GM23338 (cell line): ENCODE measurements around the gene MYRF. TPM values are rescaled to one million over a fixed set of nuclear protein-coding genes. Genes with fewer than 3 reads are reported as not detected.

Experiments
- ATAC-seq: fragments of 200-7000 bp; cut with Tn5 transposase; 3 replicates; pipeline ENCODE4 v1.9.1; 2020
- DNase-seq: peaks from one replicate; pipeline ENCODE4 v3.0.0-alpha.2; 2015; ENCODE audit warnings: low spot score
- H2AFZ ChIP-seq: fragments of 200-600 bp; sonication (generic); 2 replicates; pipeline ENCODE4 v1.8.0; 2016; ENCODE audit warnings: antibody characterized with exemption, mild to moderate bottlenecking, moderate library complexity
- H3F3A ChIP-seq: fragments of 200-600 bp; sonication (generic); replicated peaks from 2 replicates; pipeline ENCODE4 v1.8.0; 2017; ENCODE audit warnings: antibody characterized with exemption, mixed run types, low read depth
- H3K27ac ChIP-seq: fragments of 200-600 bp; sonication (generic); 2 replicates; pipeline ENCODE4 v1.6.1; 2016; ENCODE audit warnings: low read depth
- H3K27me3 ChIP-seq: fragments of 200-600 bp; sonication (generic); 2 replicates; pipeline ENCODE4 v1.8.0; 2016; ENCODE audit warnings: mild to moderate bottlenecking, mixed run types, moderate library complexity; ENCODE audit not compliant: insufficient read depth
- H3K36me3 ChIP-seq: fragments of 200-600 bp; sonication (generic); 2 replicates; pipeline ENCODE4 v1.8.0; 2016; ENCODE audit warnings: mild to moderate bottlenecking; ENCODE audit not compliant: insufficient read depth
- H3K4me1 ChIP-seq: fragments of 200-600 bp; sonication (generic); 2 replicates; pipeline ENCODE4 v1.8.0; 2016; ENCODE audit warnings: mild to moderate bottlenecking, moderate library complexity; ENCODE audit not compliant: insufficient read depth
- H3K4me2 ChIP-seq: fragments of 200-600 bp; sonication (generic); 2 replicates; pipeline ENCODE4 v1.7.1; 2017; ENCODE audit warnings: mixed run types
- H3K4me3 ChIP-seq: fragments of 200-600 bp; sonication (generic); 2 replicates; pipeline ENCODE4 v1.6.1; 2016; ENCODE audit warnings: mixed run types
- H3K79me2 ChIP-seq: fragments of 200-600 bp; sonication (generic); replicated peaks from 2 replicates; pipeline ENCODE4 v1.8.0; 2017; ENCODE audit warnings: mild to moderate bottlenecking; ENCODE audit not compliant: insufficient read depth
- H3K9me2 ChIP-seq: fragments of 200-600 bp; sonication (generic); 2 replicates; pipeline ENCODE4 v1.8.0; 2017; ENCODE audit not compliant: insufficient read depth
- H4K20me1 ChIP-seq: fragments of 200-600 bp; sonication (generic); replicated peaks from 2 replicates; pipeline ENCODE4 v1.8.0; 2017; ENCODE audit warnings: mild to moderate bottlenecking; ENCODE audit not compliant: insufficient read depth
- H3K27ac Mint-ChIP-seq: 2 replicates; pipeline ENCODE4 v1.8.0; 2020; ENCODE audit warnings: inconsistent platforms, mild to moderate bottlenecking, moderate library complexity, mixed read lengths
- H3K27me3 Mint-ChIP-seq: 3 replicates; pipeline ENCODE4 v1.8.0; 2022; ENCODE audit warnings: low read depth, mild to moderate bottlenecking, moderate library complexity, mixed read lengths, inconsistent platforms; ENCODE audit not compliant: insufficient read depth, poor library complexity
- H3K36me3 Mint-ChIP-seq: 3 replicates; pipeline ENCODE4 v1.8.0; 2021; ENCODE audit warnings: low read depth, mild to moderate bottlenecking, inconsistent platforms, moderate library complexity, mixed read lengths
- H3K4me1 Mint-ChIP-seq: 3 replicates; pipeline ENCODE4 v1.8.0; 2020; ENCODE audit warnings: mild to moderate bottlenecking, inconsistent platforms, mixed read lengths
- H3K4me3 Mint-ChIP-seq: 3 replicates; pipeline ENCODE4 v1.8.0; 2021; ENCODE audit warnings: moderate library complexity, mild to moderate bottlenecking, inconsistent platforms, mixed read lengths
- H3K9me3 Mint-ChIP-seq: 3 replicates; pipeline ENCODE4 v1.8.0; 2020; ENCODE audit warnings: moderate library complexity, mild to moderate bottlenecking, inconsistent platforms, mixed read lengths
- CREB1 ChIP-seq: fragments of 250-450 bp; sonication (Bioruptor Pico); IDR thresholded peaks from 2 replicates; pipeline ENCODE4 v1.5.0; 2020; ENCODE audit warnings: low read depth, mild to moderate bottlenecking, moderate library complexity
- ETS1 ChIP-seq: IDR thresholded peaks from 2 replicates; pipeline ENCODE4 v1.6.1; 2016; ENCODE audit warnings: antibody characterized with exemption
- EZH2 ChIP-seq: fragments of 200-600 bp; sonication (generic); IDR thresholded peaks from one replicate; pipeline ENCODE4 v1.8.0; 2017; ENCODE audit warnings: antibody characterized with exemption, mild to moderate bottlenecking, low read depth; ENCODE audit not compliant: unreplicated experiment
- EZH2phosphoT487 ChIP-seq: fragments of 200-600 bp; sonication (generic); IDR thresholded peaks from one replicate; pipeline ENCODE4 v1.8.1; 2018; ENCODE audit warnings: antibody characterized with exemption; ENCODE audit not compliant: unreplicated experiment
- NANOG ChIP-seq: IDR thresholded peaks from 2 replicates; pipeline ENCODE4 v1.6.1; 2016; ENCODE audit warnings: antibody characterized with exemption, borderline replicate concordance
- POLR2AphosphoS5 ChIP-seq: IDR thresholded peaks from 2 replicates; pipeline ENCODE4 v1.6.1; 2016; ENCODE audit warnings: antibody characterized with exemption, low read depth
- STAT1 ChIP-seq: IDR thresholded peaks from one replicate; pipeline ENCODE4 v1.6.1; 2016; ENCODE audit warnings: antibody characterized with exemption; ENCODE audit not compliant: unreplicated experiment
- ZNF114 ChIP-seq: fragments of 250-450 bp; sonication (Bioruptor Pico); IDR thresholded peaks from 2 replicates; pipeline ENCODE4 v1.5.0; 2020; ENCODE audit warnings: mild to moderate bottlenecking, moderate library complexity
- polyA plus RNA-seq: library from polyadenylated mRNA; unstranded; fragments of >200 nt; fragmentation: Nextera tagmentation; extraction: Ambion mirVana; gene quantifications from 2 replicates; pipeline ENCODE4 v1.2.1, GENCODE V29; 2016
- total RNA-seq: library from RNA; depleted of rRNA; stranded (reverse); fragments of >200 nt; shearing (Covaris generic); gene quantifications from 2 replicates; pipeline ENCODE4 v1.2.3, GENCODE V29; 2014
- TF ChIP-seq, protein P1 (sequence below), 2 experiments: fragments of 200-600 bp in 1 of 2; sonication (generic) in 1 of 2; conservative IDR thresholded peaks; 2 replicates each; pipeline versions ENCODE4 v1.5.1 to v1.6.1; 2016 to 2017; ENCODE audit warnings: antibody characterized with exemption in 2 of 2, low read depth in 2 of 2, mild to moderate bottlenecking in 2 of 2, moderate library complexity in 1 of 2
- TF ChIP-seq, protein P2 (sequence below): fragments of 250-450 bp; sonication (Bioruptor Pico); IDR thresholded peaks from 2 replicates; pipeline ENCODE4 v1.5.0; 2020; ENCODE audit warnings: mild to moderate bottlenecking, moderate library complexity

MYRF gene
- total and polyA plus RNA-seq, 2 experiments from 2014 or later: 1.9 to 5.5 TPM

DNA sequence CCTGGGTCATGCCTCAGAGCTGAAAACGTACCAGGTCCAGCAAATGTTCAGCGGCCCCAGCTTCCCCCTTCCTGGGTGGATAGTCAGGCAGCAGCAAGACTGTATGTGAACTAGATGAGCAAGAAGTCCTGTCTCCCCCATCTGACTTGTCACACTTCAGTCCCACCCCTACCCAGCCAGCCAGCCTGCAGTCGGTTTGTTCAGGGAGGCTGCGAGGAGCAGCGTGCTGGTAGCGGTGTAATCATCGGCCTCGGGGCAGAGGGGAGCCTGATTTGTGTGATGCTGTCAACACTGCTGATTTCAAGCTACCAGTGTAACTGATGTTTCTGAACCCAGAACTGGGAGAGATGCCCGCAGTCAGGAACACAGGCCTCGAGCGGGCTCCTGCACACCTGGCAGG lies 30.4 kb downstream of the MYRF start:
- Histone ChIP-seq H3F3A (0 out of 2 replicates have a peak, but pooled peaks cover 2% of the 10 kb centered on the region), H3K4me1 (no peaks in the 10 kb centered on the region), H3K27me3 (no peaks in the 10 kb centered on the region), H4K20me1 (peaks cover 10% of the 10 kb centered on the region), H3K79me2 (no peaks in the 10 kb centered on the region), H2AFZ (no peak overlapping the region), H3K27ac (no peak overlapping the region), H3K36me3 (peaks cover 11% of the 10 kb centered on the region), H3K4me2 (no peak overlapping the region), H3K9me2 (no peaks in the 10 kb centered on the region), H3K4me3 (no peak overlapping the region)
- Mint-ChIP-seq H3K27me3 (peaks cover 20% of the 10 kb centered on the region), H3K27ac (no peak overlapping the region), H3K4me1 (peaks cover 7% of the 10 kb centered on the region; the same call in 2 of the 3 replicates), H3K9me3 (0 out of 3 replicates have a peak, but pooled peaks cover 2% of the 10 kb centered on the region), H3K36me3 (peaks cover 27% of the 10 kb centered on the region), H3K4me3 (no peak overlapping the region)
- no peak for ATAC-seq
- TF ChIP-seq ETS1 (no peak), EZH2phosphoT487 (no peak), CREB1 (CRISPR knock-in tag) (no peak)
- no peak for DNase-seq

DNA sequence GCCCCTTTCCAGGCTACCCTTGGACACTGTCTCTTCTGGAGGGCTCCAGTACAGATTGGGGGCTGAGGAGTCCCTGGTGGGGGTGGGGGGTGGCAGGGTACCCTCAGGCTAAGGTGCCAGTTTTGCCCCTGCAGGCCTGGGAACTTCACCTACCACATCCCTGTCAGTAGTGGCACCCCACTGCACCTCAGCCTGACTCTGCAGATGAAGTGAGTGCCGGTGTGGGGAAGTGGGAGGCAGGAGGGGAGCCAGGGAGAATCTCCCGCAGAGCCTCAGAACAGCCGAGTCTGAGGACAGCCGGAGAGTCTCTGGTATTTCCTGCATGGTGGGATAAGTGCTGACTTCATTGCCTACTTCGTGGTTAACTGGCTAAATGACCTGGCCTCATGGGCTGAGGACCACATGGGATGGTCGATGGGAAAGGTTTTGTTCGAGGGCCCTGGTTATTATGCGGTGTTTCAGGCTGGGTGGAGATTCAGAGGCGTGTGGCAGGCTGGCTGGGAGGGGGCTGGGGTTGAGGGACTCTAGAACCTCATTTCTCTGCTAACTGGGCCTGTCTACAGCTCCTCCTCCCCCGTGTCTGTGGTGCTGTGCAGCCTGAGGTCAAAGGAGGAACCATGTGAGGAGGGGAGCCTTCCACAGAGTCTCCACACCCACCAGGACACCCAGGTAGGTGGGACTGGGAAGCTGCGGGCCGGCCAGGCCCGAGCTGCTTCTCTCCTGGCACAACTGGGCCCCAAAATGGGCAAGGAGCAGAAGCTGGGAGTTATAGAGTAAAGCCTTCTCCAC lies 31.5 kb downstream of the MYRF start:
- H3K27ac Mint-ChIP-seq: no peak overlapping the region; the same call in 1 of the 2 replicates
- Histone ChIP-seq H3K4me3 (no peak overlapping the region), H3K4me1 (no peaks in the 10 kb centered on the region), H2AFZ (no peak overlapping the region), H3K9me2 (no peaks in the 10 kb centered on the region), H3K27ac (no peak overlapping the region), H3K36me3 (peaks cover 12% of the 10 kb centered on the region), H4K20me1 (peaks cover 12% of the 10 kb centered on the region), H3K27me3 (no peaks in the 10 kb centered on the region), H3K4me2 (no peak overlapping the region), H3F3A (0 out of 2 replicates have a peak, but pooled peaks cover 5% of the 10 kb centered on the region), H3K79me2 (no peaks in the 10 kb centered on the region)
- H3K4me3 Mint-ChIP-seq: no peak overlapping the region; the same call in 2 of the 3 replicates
- H3K9me3 Mint-ChIP-seq: no peaks in the 10 kb centered on the region
- H3K4me1 Mint-ChIP-seq: peaks cover 3% of the 10 kb centered on the region; the same call in 2 of the 3 replicates
- H3K36me3 Mint-ChIP-seq: peaks cover 35% of the 10 kb centered on the region
- H3K27me3 Mint-ChIP-seq: peaks cover 16% of the 10 kb centered on the region
- ATAC-seq (no peak), DNase-seq (no peak)
- TF ChIP-seq POLR2AphosphoS5 (no peak), STAT1 (no peak), ZNF114 (no peak), EZH2 (no peak), NANOG (no peak)
- TF ChIP-seq, protein P1, sequence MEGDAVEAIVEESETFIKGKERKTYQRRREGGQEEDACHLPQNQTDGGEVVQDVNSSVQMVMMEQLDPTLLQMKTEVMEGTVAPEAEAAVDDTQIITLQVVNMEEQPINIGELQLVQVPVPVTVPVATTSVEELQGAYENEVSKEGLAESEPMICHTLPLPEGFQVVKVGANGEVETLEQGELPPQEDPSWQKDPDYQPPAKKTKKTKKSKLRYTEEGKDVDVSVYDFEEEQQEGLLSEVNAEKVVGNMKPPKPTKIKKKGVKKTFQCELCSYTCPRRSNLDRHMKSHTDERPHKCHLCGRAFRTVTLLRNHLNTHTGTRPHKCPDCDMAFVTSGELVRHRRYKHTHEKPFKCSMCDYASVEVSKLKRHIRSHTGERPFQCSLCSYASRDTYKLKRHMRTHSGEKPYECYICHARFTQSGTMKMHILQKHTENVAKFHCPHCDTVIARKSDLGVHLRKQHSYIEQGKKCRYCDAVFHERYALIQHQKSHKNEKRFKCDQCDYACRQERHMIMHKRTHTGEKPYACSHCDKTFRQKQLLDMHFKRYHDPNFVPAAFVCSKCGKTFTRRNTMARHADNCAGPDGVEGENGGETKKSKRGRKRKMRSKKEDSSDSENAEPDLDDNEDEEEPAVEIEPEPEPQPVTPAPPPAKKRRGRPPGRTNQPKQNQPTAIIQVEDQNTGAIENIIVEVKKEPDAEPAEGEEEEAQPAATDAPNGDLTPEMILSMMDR (conservative IDR thresholded peaks at IDR 0.05; ENCODE audit: low read depth in 2 of 2): no peak
- TF ChIP-seq, protein P2, sequence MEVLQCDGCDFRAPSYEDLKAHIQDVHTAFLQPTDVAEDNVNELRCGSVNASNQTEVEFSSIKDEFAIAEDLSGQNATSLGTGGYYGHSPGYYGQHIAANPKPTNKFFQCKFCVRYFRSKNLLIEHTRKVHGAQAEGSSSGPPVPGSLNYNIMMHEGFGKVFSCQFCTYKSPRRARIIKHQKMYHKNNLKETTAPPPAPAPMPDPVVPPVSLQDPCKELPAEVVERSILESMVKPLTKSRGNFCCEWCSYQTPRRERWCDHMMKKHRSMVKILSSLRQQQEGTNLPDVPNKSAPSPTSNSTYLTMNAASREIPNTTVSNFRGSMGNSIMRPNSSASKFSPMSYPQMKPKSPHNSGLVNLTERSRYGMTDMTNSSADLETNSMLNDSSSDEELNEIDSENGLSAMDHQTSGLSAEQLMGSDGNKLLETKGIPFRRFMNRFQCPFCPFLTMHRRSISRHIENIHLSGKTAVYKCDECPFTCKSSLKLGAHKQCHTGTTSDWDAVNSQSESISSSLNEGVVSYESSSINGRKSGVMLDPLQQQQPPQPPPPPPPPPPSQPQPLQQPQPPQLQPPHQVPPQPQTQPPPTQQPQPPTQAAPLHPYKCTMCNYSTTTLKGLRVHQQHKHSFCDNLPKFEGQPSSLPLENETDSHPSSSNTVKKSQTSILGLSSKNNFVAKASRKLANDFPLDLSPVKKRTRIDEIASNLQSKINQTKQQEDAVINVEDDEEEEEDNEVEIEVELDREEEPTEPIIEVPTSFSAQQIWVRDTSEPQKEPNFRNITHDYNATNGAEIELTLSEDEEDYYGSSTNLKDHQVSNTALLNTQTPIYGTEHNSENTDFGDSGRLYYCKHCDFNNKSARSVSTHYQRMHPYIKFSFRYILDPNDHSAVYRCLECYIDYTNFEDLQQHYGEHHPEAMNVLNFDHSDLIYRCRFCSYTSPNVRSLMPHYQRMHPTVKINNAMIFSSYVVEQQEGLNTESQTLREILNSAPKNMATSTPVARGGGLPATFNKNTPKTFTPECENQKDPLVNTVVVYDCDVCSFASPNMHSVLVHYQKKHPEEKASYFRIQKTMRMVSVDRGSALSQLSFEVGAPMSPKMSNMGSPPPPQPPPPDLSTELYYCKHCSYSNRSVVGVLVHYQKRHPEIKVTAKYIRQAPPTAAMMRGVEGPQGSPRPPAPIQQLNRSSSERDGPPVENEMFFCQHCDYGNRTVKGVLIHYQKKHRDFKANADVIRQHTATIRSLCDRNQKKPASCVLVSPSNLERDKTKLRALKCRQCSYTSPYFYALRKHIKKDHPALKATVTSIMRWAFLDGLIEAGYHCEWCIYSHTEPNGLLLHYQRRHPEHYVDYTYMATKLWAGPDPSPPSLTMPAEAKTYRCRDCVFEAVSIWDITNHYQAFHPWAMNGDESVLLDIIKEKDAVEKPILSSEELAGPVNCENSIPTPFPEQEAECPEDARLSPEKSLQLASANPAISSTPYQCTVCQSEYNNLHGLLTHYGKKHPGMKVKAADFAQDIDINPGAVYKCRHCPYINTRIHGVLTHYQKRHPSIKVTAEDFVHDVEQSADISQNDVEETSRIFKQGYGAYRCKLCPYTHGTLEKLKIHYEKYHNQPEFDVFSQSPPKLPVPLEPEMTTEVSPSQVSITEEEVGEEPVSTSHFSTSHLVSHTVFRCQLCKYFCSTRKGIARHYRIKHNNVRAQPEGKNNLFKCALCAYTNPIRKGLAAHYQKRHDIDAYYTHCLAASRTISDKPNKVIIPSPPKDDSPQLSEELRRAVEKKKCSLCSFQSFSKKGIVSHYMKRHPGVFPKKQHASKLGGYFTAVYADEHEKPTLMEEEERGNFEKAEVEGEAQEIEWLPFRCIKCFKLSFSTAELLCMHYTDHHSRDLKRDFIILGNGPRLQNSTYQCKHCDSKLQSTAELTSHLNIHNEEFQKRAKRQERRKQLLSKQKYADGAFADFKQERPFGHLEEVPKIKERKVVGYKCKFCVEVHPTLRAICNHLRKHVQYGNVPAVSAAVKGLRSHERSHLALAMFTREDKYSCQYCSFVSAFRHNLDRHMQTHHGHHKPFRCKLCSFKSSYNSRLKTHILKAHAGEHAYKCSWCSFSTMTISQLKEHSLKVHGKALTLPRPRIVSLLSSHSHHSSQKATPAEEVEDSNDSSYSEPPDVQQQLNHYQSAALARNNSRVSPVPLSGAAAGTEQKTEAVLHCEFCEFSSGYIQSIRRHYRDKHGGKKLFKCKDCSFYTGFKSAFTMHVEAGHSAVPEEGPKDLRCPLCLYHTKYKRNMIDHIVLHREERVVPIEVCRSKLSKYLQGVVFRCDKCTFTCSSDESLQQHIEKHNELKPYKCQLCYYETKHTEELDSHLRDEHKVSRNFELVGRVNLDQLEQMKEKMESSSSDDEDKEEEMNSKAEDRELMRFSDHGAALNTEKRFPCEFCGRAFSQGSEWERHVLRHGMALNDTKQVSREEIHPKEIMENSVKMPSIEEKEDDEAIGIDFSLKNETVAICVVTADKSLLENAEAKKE (CRISPR knock-in tag): no peak
